Sigmoid colon (tissue), 7 donors: Measurements from ENCODE around the gene UBR3. TPM values are rescaled to one million over a fixed set of nuclear protein-coding genes. Genes with fewer than 3 reads are reported as not detected.

Experiments used
- DNase-seq: peaks from one replicate; pipeline ENCODE4 v3.0.0-alpha.2; 2019
- H3K27ac ChIP-seq, 4 donors: fragments of 200-600 bp; sonication (generic); one replicate each; pipeline ENCODE4 v1.5.1; 2016 to 2019; ENCODE audit warnings: mild to moderate bottlenecking in 1 of 4
- H3K27me3 ChIP-seq, 3 donors: fragments of 200-600 bp; sonication (generic); one replicate each; pipeline ENCODE4 v1.5.1; 2019; ENCODE audit warnings: mild to moderate bottlenecking in 1 of 3
- H3K36me3 ChIP-seq, 4 donors: fragments of 200-600 bp; sonication (generic); one replicate each; pipeline ENCODE4 v1.5.1; 2016 to 2019
- H3K4me1 ChIP-seq, 4 donors: fragments of 200-600 bp; sonication (generic); one replicate each; pipeline ENCODE4 v1.5.1; 2017 to 2019
- H3K4me3 ChIP-seq, 4 donors: fragments of 200-600 bp; sonication (generic); one replicate each; pipeline ENCODE4 v1.5.1; 2017 to 2019; ENCODE audit warnings: mild to moderate bottlenecking in 2 of 4, moderate library complexity in 1 of 4
- H3K9me3 ChIP-seq, 4 donors: fragments of 200-600 bp in 3 of 4; sonication (generic) in 3 of 4; one replicate each; pipeline versions ENCODE4 v1.5.1 to v1.6.1; 2013 to 2019
- EP300 ChIP-seq, 4 donors: sonication (generic); formaldehyde crosslinking; IDR thresholded peaks; one replicate each; pipeline ENCODE4 v1.6.1; 2017; ENCODE audit warnings: antibody characterized with exemption in 4 of 4
- POLR2A ChIP-seq, 2 donors: fragments of 450-650 bp; IDR thresholded peaks; one replicate each; pipeline ENCODE4 v1.6.1; 2016; ENCODE audit warnings: antibody characterized with exemption in 2 of 2, mild to moderate bottlenecking in 2 of 2, moderate library complexity in 2 of 2
- POLR2AphosphoS5 ChIP-seq, 4 donors: sonication (generic); formaldehyde crosslinking; IDR thresholded peaks; one replicate each; pipeline ENCODE4 v1.6.1; 2017; ENCODE audit warnings: antibody characterized with exemption in 4 of 4
- WGBS, 2 donors: extraction: QIAGEN DNeasy Blood & Tissue Kit; methylation state at CpG; one replicate each; pipeline ENCODE4 v1.1.7; 2013; 5-methylcytosine and 5-hydroxymethylcytosine counted together
- intact Hi-C: fragments of 100-400 bp; cut with DNase I; formaldehyde crosslinking; loops from one replicate; pipeline ENCODE4 v1.15.1; 2023
- polyA plus RNA-seq, 3 donors: library from polyadenylated mRNA; stranded (reverse); fragments of 200-250 nt; gene quantifications; one replicate each; pipeline ENCODE4 v1.2.3, GENCODE V29; 2013
- total RNA-seq, 4 donors: library from RNA; depleted of rRNA; stranded (reverse); fragments of >200 nt; gene quantifications; one replicate each; pipeline ENCODE4 v1.1.0, GENCODE V29; 2016
- TF ChIP-seq, protein P1 (sequence below), 4 experiments: fragments of 450-650 bp in 3 of 4; fragments of 200-600 bp in 1 of 4; IDR thresholded peaks; one replicate each; pipeline ENCODE4 v1.5.1; 2016 to 2019; ENCODE audit warnings: antibody characterized with exemption in 4 of 4, mild to moderate bottlenecking in 3 of 4, moderate library complexity in 2 of 4
- donor health status: healthy with polysubstance abuse.
- donor health status: Bipolar disorder and iron deficiency.
- donor health status: healthy.

The UBR3 gene
- total and polyA plus RNA-seq, 7 donors: 4.2 to 101 (median 63.3) TPM

DNA sequence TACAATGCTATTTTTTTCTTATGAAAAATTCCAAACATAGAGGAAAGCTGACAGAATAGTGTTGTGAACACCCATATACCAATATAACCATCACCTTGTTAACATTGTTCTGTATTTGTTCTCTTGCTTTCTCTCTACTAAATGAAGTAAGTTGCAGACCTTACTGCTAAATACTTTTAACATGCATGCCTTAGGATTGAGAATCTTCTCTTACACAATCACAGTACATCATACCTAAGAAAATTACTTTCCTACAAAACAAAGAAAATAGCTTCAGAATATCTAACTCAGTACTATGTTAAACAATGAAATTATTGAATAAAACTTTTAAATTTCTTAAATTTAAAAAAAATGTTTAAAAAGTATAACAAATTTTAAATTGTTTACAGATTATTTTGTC is 136.5 kb downstream of the UBR3 start:
- Histone ChIP-seq H3K36me3 (peaks cover 0 to 52% (median 7%) of the 10 kb centered on the region in 4 donors), H3K9me3 (no peaks in the 10 kb centered on the region)
- intact Hi-C loops: no loop called here

DNA sequence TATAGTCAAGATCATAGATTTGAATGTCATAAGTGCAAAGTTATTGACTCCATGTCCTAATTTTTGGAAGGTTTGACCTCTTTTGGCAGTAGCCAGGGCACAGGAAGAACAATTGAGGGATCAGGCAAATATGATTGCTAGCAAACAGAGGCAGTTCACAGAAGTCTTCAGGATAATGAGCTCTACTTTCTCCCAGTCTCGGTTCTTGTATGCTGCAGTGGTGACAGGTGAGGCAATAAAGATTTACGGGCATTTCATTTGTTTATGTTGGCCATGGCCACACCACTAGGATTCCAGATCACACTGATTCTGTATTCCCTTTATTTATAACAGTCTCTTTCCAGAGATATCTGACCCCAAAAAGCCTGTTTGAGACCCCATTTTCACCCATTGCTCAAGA is 137.5 kb downstream of the UBR3 start:
- Histone ChIP-seq H3K27me3 (no peaks in the 10 kb centered on the region), H3K27ac (no peak overlapping the region), H3K4me1 (peaks cover 0 to 13% (median 9%) of the 10 kb centered on the region in 4 donors), H3K4me3 (no peak overlapping the region), H3K9me3 (no peaks in the 10 kb centered on the region), H3K36me3 (peaks cover 0 to 51% (median 1%) of the 10 kb centered on the region in 4 donors)
- DNase-seq: no peak
- no peak for TF ChIP-seq EP300 (IDR thresholded peaks at IDR 0.05)
- no peak for TF ChIP-seq POLR2A (IDR thresholded peaks at IDR 0.05)
- TF ChIP-seq, protein P1, sequence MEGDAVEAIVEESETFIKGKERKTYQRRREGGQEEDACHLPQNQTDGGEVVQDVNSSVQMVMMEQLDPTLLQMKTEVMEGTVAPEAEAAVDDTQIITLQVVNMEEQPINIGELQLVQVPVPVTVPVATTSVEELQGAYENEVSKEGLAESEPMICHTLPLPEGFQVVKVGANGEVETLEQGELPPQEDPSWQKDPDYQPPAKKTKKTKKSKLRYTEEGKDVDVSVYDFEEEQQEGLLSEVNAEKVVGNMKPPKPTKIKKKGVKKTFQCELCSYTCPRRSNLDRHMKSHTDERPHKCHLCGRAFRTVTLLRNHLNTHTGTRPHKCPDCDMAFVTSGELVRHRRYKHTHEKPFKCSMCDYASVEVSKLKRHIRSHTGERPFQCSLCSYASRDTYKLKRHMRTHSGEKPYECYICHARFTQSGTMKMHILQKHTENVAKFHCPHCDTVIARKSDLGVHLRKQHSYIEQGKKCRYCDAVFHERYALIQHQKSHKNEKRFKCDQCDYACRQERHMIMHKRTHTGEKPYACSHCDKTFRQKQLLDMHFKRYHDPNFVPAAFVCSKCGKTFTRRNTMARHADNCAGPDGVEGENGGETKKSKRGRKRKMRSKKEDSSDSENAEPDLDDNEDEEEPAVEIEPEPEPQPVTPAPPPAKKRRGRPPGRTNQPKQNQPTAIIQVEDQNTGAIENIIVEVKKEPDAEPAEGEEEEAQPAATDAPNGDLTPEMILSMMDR (IDR thresholded peaks at IDR 0.05): no peak
- no peak for TF ChIP-seq POLR2AphosphoS5 (IDR thresholded peaks at IDR 0.05)
- 17 to 56% methylated on average over 2 of the region's 2 CpGs for WGBS, 2 donors
- intact Hi-C loops: no loop called here

More for the DNA sequence above, 136.5 kb downstream of the UBR3 start:
- H3K27me3 ChIP-seq: no peaks in the 10 kb centered on the region
- DNase-seq: no peak
- H3K27ac ChIP-seq: no peak overlapping the region
- no peak overlapping the region for H3K4me3 ChIP-seq
- H3K4me1 ChIP-seq: peaks cover 0 to 13% (median 9%) of the 10 kb centered on the region in 4 donors
- no peak for TF ChIP-seq POLR2A (IDR thresholded peaks at IDR 0.05)
- TF ChIP-seq EP300 (IDR thresholded peaks at IDR 0.05): no peak
- no peak for TF ChIP-seq POLR2AphosphoS5 (IDR thresholded peaks at IDR 0.05)
- TF ChIP-seq, protein P1 (IDR thresholded peaks at IDR 0.05): no peak

DNA sequence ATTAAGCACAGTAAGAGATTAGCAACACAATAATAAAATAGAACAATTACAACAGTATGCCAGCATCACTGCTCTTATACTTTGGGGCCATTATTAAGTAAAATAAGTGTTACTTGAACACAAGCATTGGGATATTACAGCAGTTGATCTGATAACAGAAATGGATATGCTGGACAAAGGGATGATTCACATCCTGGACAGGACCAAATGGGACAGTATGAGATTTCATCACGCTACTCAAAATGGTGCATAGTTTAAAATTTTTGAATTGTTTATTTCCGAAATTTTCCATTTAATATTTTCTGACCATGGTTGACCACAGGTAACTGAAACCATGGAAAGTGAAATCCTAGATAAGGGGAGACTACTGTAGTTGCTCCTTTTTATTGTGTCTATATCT is 138.2 kb downstream of the UBR3 start:
- H3K27ac ChIP-seq: no peak overlapping the region
- no peaks in the 10 kb centered on the region for H3K27me3 ChIP-seq
- WGBS, 2 donors: 94 to 96% methylated on average over 2 of the region's 2 CpGs
- TF ChIP-seq POLR2A (IDR thresholded peaks at IDR 0.05): no peak
- no peak for TF ChIP-seq EP300 (IDR thresholded peaks at IDR 0.05)
- TF ChIP-seq POLR2AphosphoS5 (IDR thresholded peaks at IDR 0.05): no peak
- TF ChIP-seq, protein P1 (IDR thresholded peaks at IDR 0.05): no peak
- peaks cover 0 to 13% (median 9%) of the 10 kb centered on the region in 4 donors for H3K4me1 ChIP-seq
- no peak overlapping the region for H3K4me3 ChIP-seq
- intact Hi-C loops: no loop called here
- no peak for DNase-seq
- H3K9me3 ChIP-seq: no peaks in the 10 kb centered on the region
- peaks cover 0 to 51% (median 0%) of the 10 kb centered on the region in 4 donors for H3K36me3 ChIP-seq

DNA sequence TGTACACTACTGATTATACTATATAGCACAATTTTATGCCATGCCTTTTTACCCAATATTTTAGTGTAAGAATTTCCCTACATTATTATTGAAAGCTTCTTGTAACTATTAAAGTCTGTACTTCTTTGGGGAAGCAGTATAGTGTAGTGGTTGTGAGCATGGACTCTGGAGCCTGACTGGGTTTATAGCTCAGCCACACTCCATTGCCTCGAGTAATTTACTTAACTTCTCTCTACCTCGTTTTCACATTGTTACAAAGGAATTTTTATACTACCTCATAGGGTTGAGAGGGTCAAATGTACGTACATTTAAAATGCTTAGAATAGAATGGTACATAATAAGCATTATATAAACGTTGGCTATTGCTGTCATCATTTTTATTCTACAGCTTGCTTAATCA is 139.2 kb downstream of the UBR3 start:
- no peak overlapping the region for H3K27ac ChIP-seq

More for the DNA sequence above, 139.2 kb downstream of the UBR3 start:
- H3K27me3 ChIP-seq: no peaks in the 10 kb centered on the region
- peaks cover 0 to 13% (median 9%) of the 10 kb centered on the region in 4 donors for H3K4me1 ChIP-seq
- H3K36me3 ChIP-seq: peaks cover 0 to 42% (median 0%) of the 10 kb centered on the region in 4 donors
- H3K9me3 ChIP-seq: no peaks in the 10 kb centered on the region
- TF ChIP-seq, protein P1 (IDR thresholded peaks at IDR 0.05): no peak
- no peak for TF ChIP-seq EP300 (IDR thresholded peaks at IDR 0.05)
- no peak for TF ChIP-seq POLR2AphosphoS5 (IDR thresholded peaks at IDR 0.05)
- TF ChIP-seq POLR2A (IDR thresholded peaks at IDR 0.05): no peak
- intact Hi-C loops: no loop called here
- no peak overlapping the region for H3K4me3 ChIP-seq
- DNase-seq: no peak
- WGBS, 2 donors: 16 to 58% methylated on average over 4 of the region's 4 CpGs
